Astrocyte (in vitro differentiated cells and primary cell): Measurements from ENCODE around the gene SIK3.

Experiments
- EZH2 ChIP-seq: IDR thresholded peaks from 2 replicates; pipeline ENCODE4 v1.6.1; 2012; ENCODE audit warnings: mild to moderate bottlenecking, low read length, inconsistent platforms; ENCODE audit not compliant: insufficient read depth
- TF ChIP-seq, protein P1 (sequence below): IDR thresholded peaks from 2 replicates; pipeline ENCODE4 v1.5.1; 2011; ENCODE audit warnings: low read depth, mild to moderate bottlenecking, inconsistent platforms, low read length, moderate library complexity; ENCODE audit not compliant: insufficient read depth

DNA sequence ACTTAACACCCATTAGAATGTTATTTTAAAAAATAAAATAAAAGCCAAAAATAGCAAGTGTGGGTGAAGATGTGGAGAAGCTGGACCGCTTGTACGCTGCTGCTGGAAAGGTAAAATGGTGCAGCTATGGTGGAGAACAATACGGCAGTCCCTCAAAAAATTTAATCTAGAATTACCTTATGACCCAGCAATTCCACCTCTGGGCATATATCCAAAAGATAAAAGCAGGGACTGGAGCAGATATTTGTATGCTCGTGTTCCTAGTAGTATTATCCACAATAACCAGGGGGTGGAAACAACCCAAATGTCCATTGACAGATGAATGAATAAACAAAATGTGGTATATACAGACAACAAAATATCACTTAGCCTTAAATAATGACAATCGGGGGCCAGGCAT, 300.4 kb downstream of the SIK3 start:
- TF ChIP-seq, protein P1, sequence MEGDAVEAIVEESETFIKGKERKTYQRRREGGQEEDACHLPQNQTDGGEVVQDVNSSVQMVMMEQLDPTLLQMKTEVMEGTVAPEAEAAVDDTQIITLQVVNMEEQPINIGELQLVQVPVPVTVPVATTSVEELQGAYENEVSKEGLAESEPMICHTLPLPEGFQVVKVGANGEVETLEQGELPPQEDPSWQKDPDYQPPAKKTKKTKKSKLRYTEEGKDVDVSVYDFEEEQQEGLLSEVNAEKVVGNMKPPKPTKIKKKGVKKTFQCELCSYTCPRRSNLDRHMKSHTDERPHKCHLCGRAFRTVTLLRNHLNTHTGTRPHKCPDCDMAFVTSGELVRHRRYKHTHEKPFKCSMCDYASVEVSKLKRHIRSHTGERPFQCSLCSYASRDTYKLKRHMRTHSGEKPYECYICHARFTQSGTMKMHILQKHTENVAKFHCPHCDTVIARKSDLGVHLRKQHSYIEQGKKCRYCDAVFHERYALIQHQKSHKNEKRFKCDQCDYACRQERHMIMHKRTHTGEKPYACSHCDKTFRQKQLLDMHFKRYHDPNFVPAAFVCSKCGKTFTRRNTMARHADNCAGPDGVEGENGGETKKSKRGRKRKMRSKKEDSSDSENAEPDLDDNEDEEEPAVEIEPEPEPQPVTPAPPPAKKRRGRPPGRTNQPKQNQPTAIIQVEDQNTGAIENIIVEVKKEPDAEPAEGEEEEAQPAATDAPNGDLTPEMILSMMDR: no peak
- no peak for TF ChIP-seq EZH2
